Testis (tissue), 2 donors: ENCODE results near the gene PDGFB.

Experiments used
- POLR2A ChIP-seq: fragments of 450-650 bp; IDR thresholded peaks from one replicate; pipeline ENCODE4 v1.6.1; 2017; ENCODE audit warnings: antibody characterized with exemption, mild to moderate bottlenecking, moderate library complexity
- TF ChIP-seq, protein P1 (sequence below), 3 experiments: fragments of 450-650 bp in 2 of 3; fragments of 200-600 bp in 1 of 3; sonication (generic) in 1 of 3; IDR thresholded peaks; one replicate each; pipeline ENCODE4 v1.5.1; 2016 to 2019; ENCODE audit warnings: antibody characterized with exemption in 3 of 3, mild to moderate bottlenecking in 2 of 3, moderate library complexity in 1 of 3

DNA sequence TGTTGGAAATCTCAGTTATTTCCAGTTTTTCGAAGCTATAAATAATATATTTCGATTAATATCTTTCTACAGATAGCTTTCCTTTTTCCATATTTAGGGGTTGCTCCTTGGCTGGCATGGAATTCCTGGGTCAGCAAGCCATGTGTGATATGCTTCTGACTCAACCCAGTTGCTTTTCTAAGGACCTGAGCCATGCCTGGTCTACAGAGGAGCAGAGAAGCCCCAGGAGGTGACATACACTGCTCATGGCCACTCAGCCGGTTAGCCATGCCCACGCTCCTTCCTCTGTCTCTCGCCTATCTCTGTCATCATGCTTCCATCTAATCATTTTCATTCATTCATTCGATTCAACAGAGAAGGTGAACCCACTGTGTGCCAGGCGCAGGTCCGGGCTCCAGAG, 23.2 kb upstream of the PDGFB start:
- TF ChIP-seq, protein P1, sequence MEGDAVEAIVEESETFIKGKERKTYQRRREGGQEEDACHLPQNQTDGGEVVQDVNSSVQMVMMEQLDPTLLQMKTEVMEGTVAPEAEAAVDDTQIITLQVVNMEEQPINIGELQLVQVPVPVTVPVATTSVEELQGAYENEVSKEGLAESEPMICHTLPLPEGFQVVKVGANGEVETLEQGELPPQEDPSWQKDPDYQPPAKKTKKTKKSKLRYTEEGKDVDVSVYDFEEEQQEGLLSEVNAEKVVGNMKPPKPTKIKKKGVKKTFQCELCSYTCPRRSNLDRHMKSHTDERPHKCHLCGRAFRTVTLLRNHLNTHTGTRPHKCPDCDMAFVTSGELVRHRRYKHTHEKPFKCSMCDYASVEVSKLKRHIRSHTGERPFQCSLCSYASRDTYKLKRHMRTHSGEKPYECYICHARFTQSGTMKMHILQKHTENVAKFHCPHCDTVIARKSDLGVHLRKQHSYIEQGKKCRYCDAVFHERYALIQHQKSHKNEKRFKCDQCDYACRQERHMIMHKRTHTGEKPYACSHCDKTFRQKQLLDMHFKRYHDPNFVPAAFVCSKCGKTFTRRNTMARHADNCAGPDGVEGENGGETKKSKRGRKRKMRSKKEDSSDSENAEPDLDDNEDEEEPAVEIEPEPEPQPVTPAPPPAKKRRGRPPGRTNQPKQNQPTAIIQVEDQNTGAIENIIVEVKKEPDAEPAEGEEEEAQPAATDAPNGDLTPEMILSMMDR (IDR thresholded peaks at IDR 0.05) = no peak
- TF ChIP-seq POLR2A = no peak
